ENCODE data around the gene NUP62. TPM values are rescaled to one million over a fixed set of nuclear protein-coding genes. Genes with fewer than 3 reads are reported as not detected.

Gene NUP62
- polyA plus RNA-seq, 1 experiment, result 12.4 TPM

- Histone ChIP-seq H3K27ac (ENCODE audit: low read depth, low read length) (no peak overlapping the region), H3K4me3 (ENCODE audit: low read depth, low read length) (no peak overlapping the region), H3K27me3 (ENCODE audit: control insufficient read depth, insufficient read depth, low read length) (no peaks in the 10 kb centered on the region), H3K9me3 (ENCODE audit: control insufficient read depth, insufficient read depth, low read length) (no peaks in the 10 kb centered on the region; the same call in 1 of the 2 replicates)
- DNase-seq (ENCODE audit: low read depth, low spot score), result no peak
- POLR2A ChIA-PET, result interaction anchor here (1.1 to 1.2 kb wide), 2 partner anchors 9 to 51 kb away, joined by 3 read pairs; no protein-coding TSS in a partner anchor
- CTCF ChIA-PET, result no interaction called here
- TF ChIP-seq CTCF (IDR thresholded peaks at IDR 0.05; ENCODE audit: low read depth, low read length), result no peak
These were observed 68.8 kb downstream of the NUP62 start for GRCh38 chr19:49860336-49861102.

GRCh38 chr19:49859682-49860335 lies 69.5 kb downstream of the NUP62 start:
- Histone ChIP-seq H3K27ac (ENCODE audit: low read depth, low read length) (peak overlapping the region; percentile 47), H3K9me3 (ENCODE audit: control insufficient read depth, insufficient read depth, low read length) (no peaks in the 10 kb centered on the region; the same call in 1 of the 2 replicates), H3K27me3 (ENCODE audit: control insufficient read depth, insufficient read depth, low read length) (no peaks in the 10 kb centered on the region), H3K4me3 (ENCODE audit: low read depth, low read length) (no peak overlapping the region)
- ChIA-PET POLR2A (interaction anchor here (1.1 to 1.3 kb wide), 2 partner anchors 9 to 10 kb away, joined by 3 to 4 read pairs; no protein-coding TSS in a partner anchor), CTCF (interaction anchor here (1.1 kb wide), 1 partner anchor 9 kb away, joined by 3 read pairs; no protein-coding TSS in a partner anchor)
- no peak for TF ChIP-seq CTCF (IDR thresholded peaks at IDR 0.05; ENCODE audit: low read depth, low read length)
- DNase-seq (ENCODE audit: low read depth, low spot score), result no peak

- POLR2A ChIA-PET, result interaction anchor here (1.1 to 2.3 kb wide), 3 partner anchors 8 to 11 kb away, joined by 4 to 5 read pairs (median 4); no protein-coding TSS in a partner anchor
- no peak for DNase-seq (ENCODE audit: low read depth, low spot score)
These were observed 71.0 kb downstream of the NUP62 start for GRCh38 chr19:49858088-49858985.

GRCh38 chr19:49857838-49858087 lies 71.5 kb downstream of the NUP62 start:
- ChIA-PET CTCF (no interaction called here), POLR2A (interaction anchor here (1.1 to 2.3 kb wide), 2 partner anchors 9 to 12 kb away, joined by 4 to 5 read pairs; no protein-coding TSS in a partner anchor)
- DNase-seq (ENCODE audit: low read depth, low spot score), result no peak
- no peaks in the 10 kb centered on the region for H3K27me3 ChIP-seq (ENCODE audit: control insufficient read depth, insufficient read depth, low read length)
- H3K9me3 ChIP-seq (ENCODE audit: control insufficient read depth, insufficient read depth, low read length), result no peaks in the 10 kb centered on the region; the same call in 1 of the 2 replicates
- H3K27ac ChIP-seq (ENCODE audit: low read depth, low read length), result peak overlapping the region; percentile 39
- no peak overlapping the region for H3K4me3 ChIP-seq (ENCODE audit: low read depth, low read length)
- TF ChIP-seq CTCF (IDR thresholded peaks at IDR 0.05; ENCODE audit: low read depth, low read length), result no peak

More at GRCh38 chr19:49858088-49858985, 71.0 kb downstream of the NUP62 start:
- peak overlapping the region; percentile 52 for H3K27ac ChIP-seq (ENCODE audit: low read depth, low read length)
- H3K9me3 ChIP-seq (ENCODE audit: control insufficient read depth, insufficient read depth, low read length), result no peaks in the 10 kb centered on the region; the same call in 1 of the 2 replicates
- no peaks in the 10 kb centered on the region for H3K27me3 ChIP-seq (ENCODE audit: control insufficient read depth, insufficient read depth, low read length)
- CTCF ChIA-PET, result interaction anchor here (1.1 kb wide), 1 partner anchor 8 kb away, joined by 3 read pairs; no protein-coding TSS in a partner anchor
- no peak for TF ChIP-seq CTCF (IDR thresholded peaks at IDR 0.05; ENCODE audit: low read depth, low read length)
- no peak overlapping the region for H3K4me3 ChIP-seq (ENCODE audit: low read depth, low read length)
